H1 (cell line): ENCODE data around the gene PHKG2. TPM values are rescaled to one million over a fixed set of nuclear protein-coding genes. Genes with fewer than 3 reads are reported as not detected.

Experiments
- CTCF ChIA-PET: fragments of 300-600 bp; sonication (Branson Sonifier 250); formaldehyde crosslinking; loops from one replicate; lab custom pipeline; 2021; ENCODE audit not compliant: partially characterized antibody; lab: Charles Lee
- POLR2A ChIA-PET: fragments of 300-600 bp; sonication (Branson Sonifier 250); formaldehyde crosslinking; loops from one replicate; lab custom pipeline; 2021; ENCODE audit warnings: inconsistent platforms; ENCODE audit not compliant: partially characterized antibody; lab: Charles Lee
- DNase-seq, 2 experiments: peaks; one replicate each; pipeline versions ENCODE4 v3.0.0 to v3.0.0-alpha.2; 2010 to 2022; ENCODE audit warnings: low spot score in 2 of 2, low read depth in 1 of 2, mixed read lengths in 1 of 2
- FAIRE-seq: peaks from 2 replicates; lab custom pipeline; 2011; peaks lifted over from hg19 to GRCh38; lab: Jason Lieb, UNC
- H2AFZ ChIP-seq: 2 replicates; pipeline ENCODE4 v1.8.1; 2012; ENCODE audit warnings: low read length, inconsistent platforms
- H2AK5ac ChIP-seq: 2 replicates; pipeline ENCODE4 v1.6.1; 2013; ENCODE audit warnings: low read depth, low read length
- H2BK120ac ChIP-seq: replicated peaks from 2 replicates; pipeline ENCODE3; 2013; ENCODE audit warnings: low read depth, low read length, inconsistent platforms
- H2BK12ac ChIP-seq: 2 replicates; pipeline ENCODE4 v1.6.1; 2013; ENCODE audit warnings: low read depth, low read length
- H2BK15ac ChIP-seq: 2 replicates; pipeline ENCODE4 v1.6.1; 2013; ENCODE audit warnings: low read length
- H2BK20ac ChIP-seq: 2 replicates; pipeline ENCODE4 v1.6.1; 2013; ENCODE audit warnings: low read length
- H2BK5ac ChIP-seq: 2 replicates; pipeline ENCODE4 v1.6.1; 2013; ENCODE audit warnings: low read depth, low read length
- H3K14ac ChIP-seq: 2 replicates; pipeline ENCODE4 v1.6.1; 2013; ENCODE audit warnings: inconsistent platforms; ENCODE audit not compliant: insufficient read length
- H3K18ac ChIP-seq: 2 replicates; pipeline ENCODE4 v1.6.1; 2013; ENCODE audit warnings: low read length; ENCODE audit errors: extremely low read depth
- H3K23ac ChIP-seq: 2 replicates; pipeline ENCODE4 v1.6.1; 2013; ENCODE audit warnings: inconsistent platforms; ENCODE audit not compliant: insufficient read length
- H3K23me2 ChIP-seq: 2 replicates; pipeline ENCODE4 v1.6.1; 2013; ENCODE audit warnings: low read depth, low read length
- H3K27ac ChIP-seq: 2 replicates; pipeline ENCODE4 v1.6.1; 2011; ENCODE audit warnings: low read depth, low read length, inconsistent platforms
- H3K27me3 ChIP-seq, 4 experiments: replicated peaks in 1 of 4; 1 replicate in 1 of 4; 2 replicates in 3 of 4; pipeline versions ENCODE4 v1.6.1 to v1.8.1; 2011 to 2013; ENCODE audit warnings: low read length in 3 of 4, mild to moderate bottlenecking in 3 of 4, inconsistent platforms in 2 of 4, mixed read lengths in 2 of 4, moderate library complexity in 1 of 4; ENCODE audit not compliant: control insufficient read depth in 3 of 4, insufficient read depth in 3 of 4; ENCODE audit errors: extremely low read depth in 1 of 4
- H3K36me3 ChIP-seq, 4 experiments: 2 replicates each; pipeline versions ENCODE4 v1.6.1 to v1.8.1; 2011 to 2013; ENCODE audit warnings: mild to moderate bottlenecking in 4 of 4, low read length in 3 of 4, moderate library complexity in 2 of 4, control low read depth in 1 of 4, inconsistent platforms in 1 of 4; ENCODE audit not compliant: insufficient read depth in 4 of 4, control insufficient read depth in 2 of 4
- H3K4ac ChIP-seq: replicated peaks from 2 replicates; pipeline ENCODE3; 2013; ENCODE audit warnings: low read length, low read depth, mixed read lengths, inconsistent platforms; ENCODE audit not compliant: insufficient read length
- H3K4me1 ChIP-seq, 4 experiments: replicated peaks in 1 of 4; 1 replicate in 1 of 4; 2 replicates in 3 of 4; pipeline versions ENCODE4 v1.6.1 to v1.8.1; 2011 to 2013; ENCODE audit warnings: low read length in 3 of 4, inconsistent platforms in 2 of 4, mixed read lengths in 1 of 4; ENCODE audit not compliant: insufficient read depth in 4 of 4, control insufficient read depth in 3 of 4
- H3K4me2 ChIP-seq, 2 experiments: 2 replicates each; pipeline versions ENCODE4 v1.6.1 to v1.8.1; 2011 to 2013; ENCODE audit warnings: low read depth in 2 of 2, low read length in 2 of 2, control low read depth in 1 of 2, inconsistent platforms in 1 of 2, mild to moderate bottlenecking in 1 of 2; ENCODE audit not compliant: insufficient read depth in 1 of 2
- H3K4me3 ChIP-seq, 4 experiments: fragments of 200-600, 300-600 bp in 1 of 4; sonication (generic), shearing (Covaris generic), sonication (Bioruptor Twin) in 1 of 4; 2 replicates each; pipeline versions ENCODE4 v1.5.1 to v1.8.1; 2011 to 2016; ENCODE audit warnings: low read length in 4 of 4, low read depth in 3 of 4, control low read depth in 2 of 4, inconsistent platforms in 2 of 4, mild to moderate bottlenecking in 2 of 4, mixed read lengths in 1 of 4, moderate library complexity in 1 of 4; ENCODE audit not compliant: insufficient read depth in 2 of 4; ENCODE audit errors: extremely low read depth in 1 of 4
- H3K56ac ChIP-seq: replicated peaks from 2 replicates; pipeline ENCODE3; 2013; ENCODE audit warnings: low read depth, mild to moderate bottlenecking, mixed read lengths, low read length, inconsistent platforms; ENCODE audit not compliant: insufficient read length
- H3K79me1 ChIP-seq: 2 replicates; pipeline ENCODE4 v1.6.1; 2013; ENCODE audit warnings: low read depth, low read length, control low read depth
- H3K79me2 ChIP-seq, 2 experiments: 2 replicates each; pipeline versions ENCODE4 v1.6.1 to v1.8.1; 2012 to 2013; ENCODE audit warnings: low read length in 2 of 2, mild to moderate bottlenecking in 2 of 2, inconsistent platforms in 1 of 2; ENCODE audit not compliant: insufficient read depth in 2 of 2, control insufficient read depth in 1 of 2
- H3K9ac ChIP-seq, 4 experiments: replicated peaks in 1 of 4; 1 replicate in 1 of 4; 2 replicates in 3 of 4; pipeline versions ENCODE4 v1.6.1 to v1.8.1; 2011 to 2013; ENCODE audit warnings: low read depth in 3 of 4, low read length in 3 of 4, control low read depth in 2 of 4, mild to moderate bottlenecking in 2 of 4, moderate library complexity in 2 of 4, inconsistent platforms in 1 of 4; ENCODE audit errors: extremely low read depth in 1 of 4
- H3K9me3 ChIP-seq, 2 experiments: 2 replicates each; pipeline versions ENCODE4 v1.6.1 to v1.8.1; 2012 to 2013; ENCODE audit warnings: mild to moderate bottlenecking in 2 of 2, moderate library complexity in 2 of 2, control low read depth in 1 of 2, inconsistent platforms in 1 of 2, low read depth in 1 of 2, low read length in 1 of 2, mixed read lengths in 1 of 2; ENCODE audit not compliant: insufficient read depth in 2 of 2
- H4K20me1 ChIP-seq, 2 experiments: replicated peaks in 1 of 2; 2 replicates each; pipeline versions ENCODE3 to v1.8.1; 2011 to 2013; ENCODE audit warnings: inconsistent platforms in 2 of 2, low read length in 2 of 2, mild to moderate bottlenecking in 1 of 2; ENCODE audit not compliant: insufficient read depth in 2 of 2, control insufficient read depth in 1 of 2
- H4K5ac ChIP-seq: 2 replicates; pipeline ENCODE4 v1.6.1; 2013; ENCODE audit warnings: low read length, low read depth, mixed read lengths, inconsistent platforms; ENCODE audit not compliant: insufficient read length
- H4K8ac ChIP-seq: 2 replicates; pipeline ENCODE4 v1.8.0; 2013; ENCODE audit warnings: mild to moderate bottlenecking, moderate library complexity, low read length, inconsistent platforms; ENCODE audit not compliant: insufficient read depth; ENCODE audit errors: extremely low read depth
- H4K91ac ChIP-seq: replicated peaks from 2 replicates; pipeline ENCODE3; 2013; ENCODE audit warnings: low read length, mixed read lengths, inconsistent platforms; ENCODE audit not compliant: insufficient read length
- BRCA1 ChIP-seq: IDR thresholded peaks from 2 replicates; pipeline ENCODE4 v1.6.1; 2012; ENCODE audit warnings: low read depth, low read length, improper control_type of control experiment
- CBX8 ChIP-seq: fragments of 300-800, 300-1000 bp; sonication (generic); IDR thresholded peaks from 2 replicates; pipeline ENCODE4 v1.7.1; 2016; ENCODE audit warnings: low read depth, low read length, borderline replicate concordance
- CHD1 ChIP-seq: IDR thresholded peaks from 2 replicates; pipeline ENCODE4 v1.6.1; 2012; ENCODE audit warnings: low read depth, low read length, improper control_type of control experiment
- CREB1 ChIP-seq: IDR thresholded peaks from 2 replicates; pipeline ENCODE4 v1.6.1; 2012; ENCODE audit warnings: inconsistent platforms
- CTBP2 ChIP-seq: IDR thresholded peaks from 2 replicates; pipeline ENCODE4 v1.7.0; 2011; ENCODE audit warnings: borderline replicate concordance, mild to moderate bottlenecking, moderate library complexity, mixed read lengths, low read length; ENCODE audit not compliant: insufficient read depth, insufficient read length
- RFX5 ChIP-seq: IDR thresholded peaks from 2 replicates; pipeline ENCODE4 v1.6.1; 2011; ENCODE audit warnings: low read depth, low read length, improper control_type of control experiment, borderline replicate concordance
- RNF2 ChIP-seq: fragments of 200-900, 300-1000 bp; sonication (generic); IDR thresholded peaks from 2 replicates; pipeline ENCODE4 v1.7.1; 2016; ENCODE audit warnings: borderline replicate concordance, low read depth, mild to moderate bottlenecking, antibody characterized with exemption, low read length; ENCODE audit not compliant: poor library complexity, severe bottlenecking; ENCODE audit errors: missing control alignments
- TAF1 ChIP-seq: IDR thresholded peaks from 2 replicates; pipeline ENCODE4 v1.6.1; 2011; ENCODE audit warnings: mild to moderate bottlenecking, low read depth, low read length
- WGBS, 2 experiments: shearing (Covaris generic) in 1 of 2; methylation state at CpG; one replicate each; pipeline versions ENCODE4 v1.1.6 to v1.1.7; 2013 to 2015; ENCODE audit warnings: low lambda C conversion rate in 2 of 2, mixed read lengths in 2 of 2, inconsistent platforms in 1 of 2, low coverage in 1 of 2, missing lambda C conversion rate in 1 of 2; ENCODE audit not compliant: insufficient replicate concordance in 2 of 2, insufficient coverage in 1 of 2, insufficient read length in 1 of 2; ENCODE audit errors: extremely low coverage in 1 of 2, missing lambda C conversion rate in 1 of 2; 5-methylcytosine and 5-hydroxymethylcytosine counted together
- polyA plus RNA-seq, 7 experiments: library from polyadenylated mRNA; depleted of rRNA in 3 of 7; stranded (reverse) in 5 of 7; unstranded in 2 of 7; fragments of >200 nt in 5 of 7; fragments of 200-250 nt in 2 of 7; gene quantifications; 1 replicate in 5 of 7; 2 replicates in 1 of 7; 4 replicates in 1 of 7; pipeline versions ENCODE4 v1.2.1 to v1.2.3, GENCODE V29; 2011 to 2013; ENCODE audit warnings: missing spikeins in 2 of 7, mixed read lengths in 2 of 7
- total RNA-seq: library from RNA; stranded (reverse); fragmentation: NEBNext Ultra II Directional; extraction: Animal tissue kit (Norgen Biotek cat#: 25700); gene quantifications from 2 replicates; pipeline ENCODE4 v1.2.1, GENCODE V29; 2021
- TF ChIP-seq, protein P1 (sequence below): IDR thresholded peaks from 2 replicates; pipeline ENCODE4 v1.6.1; 2011; ENCODE audit warnings: low read length, improper control_type of control experiment
- TF ChIP-seq, protein P2 (sequence below): IDR thresholded peaks from 2 replicates; pipeline ENCODE4 v1.6.1; 2012; ENCODE audit warnings: inconsistent platforms

Gene PHKG2
- total and polyA plus RNA-seq, 2 of the 8 experiments (the other 6 are each of a cell fraction or from before 2014, with no cell fraction given) = 36.0 to 53.4 TPM

DNA sequence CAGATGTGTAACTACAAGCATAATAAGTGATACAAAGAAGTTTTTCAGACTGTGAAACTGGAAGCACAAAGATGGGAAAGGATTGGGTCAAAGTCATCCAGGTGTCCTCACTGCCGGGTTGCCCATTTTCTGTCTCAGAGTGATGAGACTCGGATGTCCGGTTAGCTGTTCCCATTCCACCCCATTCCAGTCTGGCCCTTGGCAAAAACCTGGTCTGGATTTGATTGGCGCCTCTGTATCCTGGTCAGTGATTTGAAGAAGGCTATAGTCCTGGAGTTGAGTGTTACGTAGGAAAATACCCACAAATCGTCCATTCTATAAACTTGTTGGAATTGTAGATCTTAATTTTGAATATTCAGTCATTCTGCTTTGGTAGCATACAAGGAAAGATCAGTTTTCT, 19.9 kb upstream of the PHKG2 start:
- Histone ChIP-seq H2BK20ac (no peak overlapping the region), H4K8ac (no peak overlapping the region), H3K79me2 (no peaks in the 10 kb centered on the region; a peak in 1 of 4 replicates), H3K56ac (no peak overlapping the region), H2BK15ac (no peak overlapping the region), H4K20me1 (peaks cover 2 to 15% of the 10 kb centered on the region in 2 experiments), H3K27ac (no peak overlapping the region), H3K27me3 (no peaks in the 10 kb centered on the region), H4K5ac (no peak overlapping the region), H3K23ac (no peak overlapping the region), H3K23me2 (no peaks in the 10 kb centered on the region), H3K14ac (no peak overlapping the region), H2BK12ac (no peak overlapping the region), H3K4me2 (no peak overlapping the region), H4K91ac (no peak overlapping the region), H3K9ac (peak overlapping the region in 1 of 4 experiments; percentile 48; a peak in 1 of 7 replicates), H3K36me3 (peaks cover 22 to 52% (median 43%) of the 10 kb centered on the region in 4 experiments), H3K79me1 (peaks cover 6% of the 10 kb centered on the region; the same call in 1 of the 2 replicates), H2AK5ac (no peak overlapping the region), H3K4me3 (no peak overlapping the region), H3K4ac (no peak overlapping the region), H3K4me1 (peaks cover 0 to 3% (median 3%) of the 10 kb centered on the region in 4 experiments; a peak in 2 of 7 replicates), H3K18ac (no peak overlapping the region), H2BK120ac (no peak overlapping the region), H2BK5ac (no peak overlapping the region), H2AFZ (no peak overlapping the region), H3K9me3 (no peaks in the 10 kb centered on the region)
- CTCF ChIA-PET = interaction anchor here (0.7 kb wide), 1 partner anchor 216 kb away, joined by 3 read pairs; no protein-coding TSS in a partner anchor
- 87% methylated on average over 6 of the region's 6 CpGs; no CpG with 5 or more reads in 1 of the 2 experiments for WGBS, 2 experiments
- DNase-seq (no peak), FAIRE-seq (no peak)
- POLR2A ChIA-PET = interaction anchor here (0.9 to 2.6 kb wide), 9 partner anchors 8 to 46 kb away, joined by 3 to 14 read pairs (median 6); partner anchors contain the start of gene SRCAP
- TF ChIP-seq CBX8 (no peak), CREB1 (no peak), CHD1 (no peak), RNF2 (no peak), CTBP2 (no peak), BRCA1 (no peak), TAF1 (no peak), RFX5 (no peak)
- TF ChIP-seq, protein P1, sequence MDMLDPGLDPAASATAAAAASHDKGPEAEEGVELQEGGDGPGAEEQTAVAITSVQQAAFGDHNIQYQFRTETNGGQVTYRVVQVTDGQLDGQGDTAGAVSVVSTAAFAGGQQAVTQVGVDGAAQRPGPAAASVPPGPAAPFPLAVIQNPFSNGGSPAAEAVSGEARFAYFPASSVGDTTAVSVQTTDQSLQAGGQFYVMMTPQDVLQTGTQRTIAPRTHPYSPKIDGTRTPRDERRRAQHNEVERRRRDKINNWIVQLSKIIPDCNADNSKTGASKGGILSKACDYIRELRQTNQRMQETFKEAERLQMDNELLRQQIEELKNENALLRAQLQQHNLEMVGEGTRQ = no peak
- TF ChIP-seq, protein P2, sequence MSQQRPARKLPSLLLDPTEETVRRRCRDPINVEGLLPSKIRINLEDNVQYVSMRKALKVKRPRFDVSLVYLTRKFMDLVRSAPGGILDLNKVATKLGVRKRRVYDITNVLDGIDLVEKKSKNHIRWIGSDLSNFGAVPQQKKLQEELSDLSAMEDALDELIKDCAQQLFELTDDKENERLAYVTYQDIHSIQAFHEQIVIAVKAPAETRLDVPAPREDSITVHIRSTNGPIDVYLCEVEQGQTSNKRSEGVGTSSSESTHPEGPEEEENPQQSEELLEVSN = no peak
